ENCODE data around the gene MYG1.

MYG1 gene

DNA sequence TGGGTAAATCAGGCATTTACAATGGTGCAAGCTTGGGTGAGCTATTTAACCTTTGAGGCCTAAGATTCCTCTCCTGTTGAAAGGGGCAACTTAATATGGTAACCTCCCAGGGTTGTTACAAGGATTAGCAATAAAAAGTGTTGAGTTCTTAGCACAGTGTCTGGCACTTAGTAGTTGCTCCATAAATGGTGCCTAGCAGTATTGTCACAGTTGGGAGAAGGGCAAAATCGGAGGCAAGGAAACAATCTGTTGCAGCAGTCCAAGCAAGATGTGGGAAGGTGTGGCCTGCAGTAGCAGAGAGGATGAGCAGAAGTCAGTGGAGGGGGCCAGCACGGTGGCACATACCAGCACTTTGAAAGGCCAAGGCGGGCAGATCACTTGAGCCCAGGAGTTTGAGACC lies 44.0 kb downstream of the MYG1 start:
- no peak overlapping the region for H3K4me3 ChIP-seq (ENCODE audit: low read depth, low read length)
- TF ChIP-seq, protein P1, sequence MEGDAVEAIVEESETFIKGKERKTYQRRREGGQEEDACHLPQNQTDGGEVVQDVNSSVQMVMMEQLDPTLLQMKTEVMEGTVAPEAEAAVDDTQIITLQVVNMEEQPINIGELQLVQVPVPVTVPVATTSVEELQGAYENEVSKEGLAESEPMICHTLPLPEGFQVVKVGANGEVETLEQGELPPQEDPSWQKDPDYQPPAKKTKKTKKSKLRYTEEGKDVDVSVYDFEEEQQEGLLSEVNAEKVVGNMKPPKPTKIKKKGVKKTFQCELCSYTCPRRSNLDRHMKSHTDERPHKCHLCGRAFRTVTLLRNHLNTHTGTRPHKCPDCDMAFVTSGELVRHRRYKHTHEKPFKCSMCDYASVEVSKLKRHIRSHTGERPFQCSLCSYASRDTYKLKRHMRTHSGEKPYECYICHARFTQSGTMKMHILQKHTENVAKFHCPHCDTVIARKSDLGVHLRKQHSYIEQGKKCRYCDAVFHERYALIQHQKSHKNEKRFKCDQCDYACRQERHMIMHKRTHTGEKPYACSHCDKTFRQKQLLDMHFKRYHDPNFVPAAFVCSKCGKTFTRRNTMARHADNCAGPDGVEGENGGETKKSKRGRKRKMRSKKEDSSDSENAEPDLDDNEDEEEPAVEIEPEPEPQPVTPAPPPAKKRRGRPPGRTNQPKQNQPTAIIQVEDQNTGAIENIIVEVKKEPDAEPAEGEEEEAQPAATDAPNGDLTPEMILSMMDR (IDR thresholded peaks at IDR 0.05; ENCODE audit: low read depth, low read length), result no peak
- in situ Hi-C loops (cut with HindIII; ENCODE audit: low sequenced_read_pairs), result no loop called here
- DNase-seq (ENCODE audit: low read depth, low spot score), result no peak

GRCh38 chr12:53343969-53344368 lies 44.5 kb downstream of the MYG1 start:
- DNase-seq (ENCODE audit: low read depth, low spot score), result no peak
- in situ Hi-C loops (cut with HindIII; ENCODE audit: low sequenced_read_pairs), result no loop called here
- no peak overlapping the region for H3K4me3 ChIP-seq (ENCODE audit: low read depth, low read length)
- TF ChIP-seq, protein P1 (IDR thresholded peaks at IDR 0.05; ENCODE audit: low read depth, low read length), result no peak

DNA sequence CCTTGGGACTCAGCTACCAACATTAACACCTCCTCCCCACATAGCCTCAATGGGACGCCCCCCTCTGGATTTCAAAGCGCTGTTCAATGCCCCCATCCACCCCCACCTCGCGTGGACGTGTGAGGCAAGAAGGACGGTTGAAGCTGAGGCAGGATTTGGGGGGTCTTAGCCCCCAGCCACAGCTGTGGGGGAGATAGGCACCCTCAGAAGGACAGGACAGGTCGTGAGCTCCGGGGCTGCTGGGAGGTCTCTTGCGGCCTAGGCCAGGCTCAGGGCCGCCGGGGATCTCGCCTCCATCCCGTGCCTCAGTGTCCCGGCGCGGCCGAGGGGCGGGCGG lies 45.0 kb downstream of the MYG1 start:
- DNase-seq (ENCODE audit: low read depth, low spot score), result no peak
- in situ Hi-C loops (cut with HindIII; ENCODE audit: low sequenced_read_pairs), result no loop called here
- H3K4me3 ChIP-seq (ENCODE audit: low read depth, low read length), result peak overlapping the region; percentile 31
- TF ChIP-seq, protein P1 (IDR thresholded peaks at IDR 0.05; ENCODE audit: low read depth, low read length), result no peak

DNA sequence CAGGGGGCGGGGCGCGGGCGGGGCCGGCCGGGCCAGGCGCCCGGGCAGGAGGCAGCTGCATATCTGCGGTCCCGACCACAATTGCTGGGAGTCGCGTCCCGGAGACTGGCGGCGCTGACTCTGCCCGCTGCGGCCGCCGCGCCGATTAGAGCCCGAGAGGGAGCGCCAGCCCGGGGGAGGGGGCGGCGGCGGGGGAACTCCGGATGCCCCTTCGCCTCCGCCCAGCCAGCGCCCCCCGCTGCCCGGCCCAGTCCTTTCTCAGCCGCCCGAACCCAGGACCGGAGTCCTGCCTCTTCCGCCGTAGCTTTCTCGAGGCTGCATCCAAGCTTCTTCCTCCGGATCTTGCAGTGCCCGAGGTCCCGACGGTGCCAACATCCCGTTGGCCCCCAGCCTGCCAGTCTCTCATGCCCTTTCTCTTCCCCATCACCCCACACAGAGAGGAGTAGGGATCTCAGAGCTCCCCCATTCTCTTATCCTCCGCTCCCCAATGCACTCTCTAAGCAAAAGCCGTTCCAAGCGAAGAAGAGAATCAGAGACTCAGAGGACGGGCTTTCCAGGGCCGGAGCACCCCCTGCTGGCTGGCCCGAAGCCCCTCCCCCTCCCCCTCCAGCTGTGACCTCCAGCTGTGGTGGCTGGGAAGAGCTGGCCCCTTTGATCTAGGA lies 45.5 kb downstream of the MYG1 start:
- TF ChIP-seq, protein P1 (IDR thresholded peaks at IDR 0.05; ENCODE audit: low read depth, low read length), result peak; percentile 76
- in situ Hi-C loops (cut with HindIII; ENCODE audit: low sequenced_read_pairs), result no loop called here
- DNase-seq (ENCODE audit: low read depth, low spot score), result peak; percentile 72
- peak overlapping the region; percentile 50 for H3K4me3 ChIP-seq (ENCODE audit: low read depth, low read length)

DNA sequence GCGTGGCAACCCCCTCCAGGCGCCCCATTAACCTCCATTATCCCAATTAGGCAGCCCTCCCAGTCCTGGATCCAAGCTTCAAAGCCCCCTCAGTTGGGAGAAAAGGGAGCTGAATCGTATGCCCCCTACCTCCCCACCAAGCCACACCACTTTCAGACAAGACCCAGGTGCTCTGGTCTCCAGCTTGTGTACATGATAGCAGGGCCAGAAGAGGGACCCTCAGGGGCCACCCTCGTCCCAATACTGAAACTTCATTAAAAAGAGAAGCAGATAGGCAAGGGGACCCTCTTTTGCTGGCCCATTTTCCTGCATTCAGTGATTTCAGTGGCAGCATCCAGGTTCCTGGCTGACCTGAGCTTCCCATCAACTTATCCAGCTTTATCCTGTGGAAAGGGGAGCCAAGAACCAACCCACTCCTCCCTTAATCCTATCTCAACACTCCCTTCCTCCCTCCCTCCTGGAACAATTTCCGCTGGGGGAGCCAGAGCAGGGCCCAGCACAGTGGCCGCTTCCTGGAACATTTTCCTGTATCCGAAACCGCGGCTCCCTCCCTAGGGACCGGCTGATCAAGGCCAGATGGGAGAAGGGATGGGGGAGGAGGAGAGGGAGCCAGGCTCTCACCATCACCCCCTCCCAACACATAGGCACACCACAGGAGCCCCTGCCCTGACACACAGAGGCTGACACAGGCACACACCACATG lies 46.1 kb downstream of the MYG1 start:
- TF ChIP-seq, protein P1 (IDR thresholded peaks at IDR 0.05; ENCODE audit: low read depth, low read length), result no peak
- in situ Hi-C loops (cut with HindIII; ENCODE audit: low sequenced_read_pairs), result no loop called here
- no peak for DNase-seq (ENCODE audit: low read depth, low spot score)
- peak overlapping the region; percentile 50 for H3K4me3 ChIP-seq (ENCODE audit: low read depth, low read length)

DNA sequence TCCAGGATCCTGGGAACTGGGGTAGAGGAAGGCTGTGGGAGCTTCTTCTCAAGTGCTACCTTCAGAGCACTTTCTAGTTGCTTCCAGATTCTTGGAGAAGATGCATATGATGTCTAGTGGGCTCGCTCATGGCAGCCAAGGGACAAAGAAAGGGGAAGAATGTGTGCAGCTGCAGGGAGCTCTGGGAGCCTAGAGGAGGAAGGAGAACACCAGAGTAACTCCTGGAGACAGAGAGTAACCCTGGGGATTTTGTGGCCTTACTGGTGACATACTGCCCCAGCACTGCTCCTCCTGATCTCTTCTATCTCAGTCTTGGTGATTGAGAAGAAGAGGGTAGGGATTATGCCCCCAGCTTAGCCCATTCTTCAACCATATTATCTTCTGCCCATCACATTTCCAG lies 47.0 kb downstream of the MYG1 start:
- no peak for DNase-seq (ENCODE audit: low read depth, low spot score)
- H3K4me3 ChIP-seq (ENCODE audit: low read depth, low read length), result no peak overlapping the region
- in situ Hi-C loops (cut with HindIII; ENCODE audit: low sequenced_read_pairs), result no loop called here
- TF ChIP-seq, protein P1 (IDR thresholded peaks at IDR 0.05; ENCODE audit: low read depth, low read length), result no peak
